ENCODE data around the gene ALDH4A1.

ALDH4A1 gene

DNA sequence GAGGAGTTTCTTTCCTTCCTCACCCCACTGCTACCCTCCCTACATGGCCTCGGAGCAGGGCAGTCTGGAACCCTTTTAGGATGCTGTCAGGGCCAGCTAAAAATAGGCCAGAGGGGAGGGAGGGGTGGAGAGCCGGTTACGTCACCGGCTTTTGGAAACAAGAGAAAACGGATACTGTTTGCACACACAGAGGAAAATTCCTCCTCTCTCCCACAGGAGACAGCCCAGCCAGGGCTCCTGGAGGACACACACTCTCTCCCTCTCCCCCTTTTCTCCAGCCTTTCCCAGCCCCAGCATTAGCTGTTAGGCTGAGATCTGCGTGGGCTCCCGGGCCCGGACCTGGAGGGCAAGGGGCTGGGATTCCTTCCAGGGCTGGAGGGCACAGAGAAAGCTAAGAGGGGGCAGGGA is 20.0 kb upstream of the ALDH4A1 start:
- DNase-seq = peak; percentile 86

DNA sequence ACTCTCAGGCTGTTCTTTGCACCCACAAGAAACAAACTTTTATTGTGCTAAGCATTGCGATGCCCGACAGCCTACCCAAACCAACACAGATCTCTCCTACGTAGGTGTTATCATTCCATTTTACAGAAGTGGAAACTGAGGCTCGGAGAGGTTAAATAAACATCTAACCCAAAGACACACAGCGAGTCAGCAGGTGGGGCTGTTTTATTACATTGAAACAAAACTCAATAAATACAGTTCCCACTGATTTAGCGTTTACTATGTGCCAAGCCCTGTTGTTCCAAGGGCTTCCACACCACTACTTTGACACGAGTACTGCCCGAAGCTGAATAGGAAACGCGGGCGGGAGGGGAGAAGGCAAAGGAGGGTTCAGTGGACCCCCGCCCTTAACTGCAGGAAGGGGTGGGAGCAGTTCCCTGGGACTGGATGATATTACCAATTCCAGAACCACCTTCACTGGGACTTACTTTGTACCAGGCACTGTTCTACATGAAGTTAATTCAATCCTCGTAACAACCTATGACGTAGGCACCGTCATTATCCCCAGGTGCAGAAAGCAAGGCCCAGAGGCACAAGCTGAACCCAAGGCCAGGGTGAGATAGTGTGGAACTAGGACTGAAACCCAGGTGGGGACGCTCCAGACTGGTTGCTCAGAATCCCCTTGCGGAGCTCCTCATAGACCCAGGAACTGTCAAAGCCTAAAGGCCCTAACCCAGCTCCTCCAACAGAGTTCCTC is 19.3 kb upstream of the ALDH4A1 start:
- no peak for DNase-seq

GRCh38 chr1:18920931-18921330 is 18.6 kb upstream of the ALDH4A1 start:
- DNase-seq = no peak

DNA sequence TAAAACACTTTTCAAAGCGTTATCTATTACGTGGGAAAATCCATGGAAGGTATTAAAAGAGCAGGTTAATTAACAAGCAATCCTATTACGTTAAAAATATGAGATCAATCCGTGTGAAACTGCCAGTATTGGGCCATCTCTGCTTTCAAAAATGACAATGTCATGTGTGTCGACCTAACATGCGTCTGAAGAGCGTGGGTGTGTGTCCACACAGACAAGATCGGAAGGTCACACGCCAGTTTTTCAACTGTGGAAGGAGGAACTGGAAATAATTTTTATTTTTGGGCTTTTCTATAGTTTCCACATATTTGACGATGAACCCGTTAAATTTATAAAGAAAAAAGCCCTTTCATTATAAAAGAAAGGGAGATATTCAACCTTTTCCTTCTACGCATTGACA is 17.6 kb upstream of the ALDH4A1 start:
- no peak for DNase-seq

- peak; percentile 89 for DNase-seq
Observed at GRCh38 chr1:18919197-18919905, 17.0 kb upstream of the ALDH4A1 start.

DNA sequence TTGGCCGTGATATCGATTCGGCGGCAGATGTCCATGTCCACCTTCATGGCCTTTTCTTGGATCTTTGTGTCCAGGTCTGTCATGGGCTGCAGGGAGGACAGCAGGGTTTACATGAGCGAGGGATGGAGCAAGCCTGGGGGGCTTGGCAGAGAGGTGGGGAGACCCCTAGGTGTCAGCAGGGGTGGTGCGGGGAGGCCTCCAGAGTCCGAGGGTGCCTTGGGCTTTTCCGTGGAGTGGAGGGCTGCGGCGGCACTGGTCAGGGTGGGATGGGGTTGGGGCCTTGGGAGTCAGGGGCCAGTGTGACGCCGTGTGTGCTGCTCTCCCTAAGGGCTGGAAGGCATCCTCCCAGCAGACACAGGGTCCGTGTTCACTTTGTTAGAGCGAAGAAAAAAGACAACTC is 16.1 kb upstream of the ALDH4A1 start:
- DNase-seq = no peak

GRCh38 chr1:18917071-18917799 is 14.9 kb upstream of the ALDH4A1 start:
- DNase-seq = no peak

DNA sequence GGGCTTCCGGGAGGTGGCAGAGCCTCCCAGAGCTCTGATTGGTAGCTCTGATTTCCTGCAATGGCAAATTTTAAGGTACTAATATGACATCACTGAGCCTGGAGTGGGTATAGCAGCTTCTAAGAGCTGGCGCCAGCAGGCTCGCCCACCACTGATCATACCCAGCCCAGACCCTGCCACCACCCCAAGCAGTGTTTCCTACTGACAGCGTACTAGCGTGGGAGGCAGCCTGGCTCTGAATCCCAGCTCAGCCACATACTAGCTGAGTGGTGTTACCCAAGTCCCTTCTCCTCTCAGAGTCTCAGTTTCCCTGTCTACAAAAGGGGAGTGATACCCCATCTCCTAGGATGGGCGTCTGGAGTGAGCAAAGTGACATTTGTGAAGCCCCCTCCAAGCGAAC is 13.0 kb upstream of the ALDH4A1 start:
- DNase-seq = no peak

DNA sequence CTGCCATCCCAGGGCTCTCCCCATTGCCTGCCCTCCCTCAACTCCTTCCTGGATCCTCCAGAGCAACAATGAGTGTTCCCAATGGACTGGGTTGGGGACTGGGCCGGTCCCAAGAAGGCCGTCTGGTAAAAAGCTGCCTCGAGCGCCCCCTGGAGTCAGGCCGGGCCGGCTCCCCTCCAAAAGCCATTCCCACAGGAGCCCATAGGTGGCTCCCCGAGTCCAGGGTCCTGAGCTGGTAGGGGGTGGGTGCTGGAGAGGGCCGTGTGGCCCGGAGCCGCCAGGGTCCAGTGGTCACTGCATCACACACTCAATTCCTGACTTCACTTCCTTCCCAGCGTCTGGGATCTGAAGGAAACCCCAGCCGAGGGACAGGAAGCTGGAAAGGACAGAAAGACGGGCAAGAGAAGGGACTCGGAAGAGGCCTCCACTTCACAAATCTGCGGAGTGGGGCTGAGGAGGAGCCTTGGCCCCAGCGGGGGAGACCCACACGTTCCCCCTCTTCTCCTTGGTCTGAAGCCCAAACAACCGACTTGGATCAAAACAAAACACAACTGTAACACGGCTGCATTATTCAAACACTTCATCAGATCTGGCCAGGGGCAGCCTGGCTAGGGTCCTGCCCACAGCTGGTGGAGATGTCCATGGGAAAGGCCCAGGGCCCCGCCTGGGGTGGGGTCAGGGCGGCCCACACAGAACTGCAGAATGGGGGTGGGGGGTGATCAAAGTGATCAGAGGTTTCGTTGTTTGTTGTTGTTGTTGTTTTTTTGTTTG is 10.9 kb upstream of the ALDH4A1 start:
- peak; percentile 94 for DNase-seq

- no peak for DNase-seq
Observed at GRCh38 chr1:18912550-18912949, 10.2 kb upstream of the ALDH4A1 start.

DNA sequence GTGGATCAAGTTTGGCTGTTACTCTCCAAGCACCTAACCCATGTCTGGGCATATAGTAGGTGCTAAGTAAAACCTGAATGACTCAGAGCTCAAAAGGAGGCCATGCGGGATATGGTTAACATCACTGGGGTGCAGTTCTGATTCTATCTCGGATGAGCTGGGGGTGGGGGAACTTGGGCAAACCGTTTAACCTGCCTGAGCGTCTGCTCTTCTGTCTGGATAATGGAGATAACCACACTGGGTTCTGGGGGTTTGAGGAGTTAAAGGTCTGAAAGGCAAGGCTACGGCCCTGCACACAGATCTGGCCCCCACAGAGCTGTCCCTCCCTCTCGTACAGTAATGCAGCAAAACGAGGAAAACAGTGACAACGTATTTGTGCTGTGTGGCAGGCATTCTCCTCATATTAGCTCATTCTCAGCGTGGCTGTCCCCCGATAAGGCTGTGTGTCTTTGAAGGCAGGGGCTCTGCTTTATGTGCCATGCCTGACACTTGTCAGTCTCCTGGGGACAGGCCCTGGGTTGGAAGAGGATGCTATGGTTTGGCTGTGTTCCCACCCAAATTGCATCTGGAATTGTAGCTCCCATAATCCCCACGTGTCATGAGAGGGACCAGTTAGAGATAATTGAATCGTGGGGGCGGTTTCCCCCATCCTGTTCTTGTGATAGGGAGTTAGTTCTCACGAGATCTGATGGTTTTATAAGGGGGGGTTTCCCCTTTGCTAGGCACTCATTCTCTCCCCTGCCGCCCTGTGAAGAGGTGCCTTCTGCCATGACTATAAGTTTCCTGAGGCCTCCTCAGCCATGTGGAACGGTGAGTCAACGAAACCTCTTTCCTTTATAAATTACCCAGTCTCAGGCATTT is 6.8 kb upstream of the ALDH4A1 start:
- no peak for DNase-seq

DNA sequence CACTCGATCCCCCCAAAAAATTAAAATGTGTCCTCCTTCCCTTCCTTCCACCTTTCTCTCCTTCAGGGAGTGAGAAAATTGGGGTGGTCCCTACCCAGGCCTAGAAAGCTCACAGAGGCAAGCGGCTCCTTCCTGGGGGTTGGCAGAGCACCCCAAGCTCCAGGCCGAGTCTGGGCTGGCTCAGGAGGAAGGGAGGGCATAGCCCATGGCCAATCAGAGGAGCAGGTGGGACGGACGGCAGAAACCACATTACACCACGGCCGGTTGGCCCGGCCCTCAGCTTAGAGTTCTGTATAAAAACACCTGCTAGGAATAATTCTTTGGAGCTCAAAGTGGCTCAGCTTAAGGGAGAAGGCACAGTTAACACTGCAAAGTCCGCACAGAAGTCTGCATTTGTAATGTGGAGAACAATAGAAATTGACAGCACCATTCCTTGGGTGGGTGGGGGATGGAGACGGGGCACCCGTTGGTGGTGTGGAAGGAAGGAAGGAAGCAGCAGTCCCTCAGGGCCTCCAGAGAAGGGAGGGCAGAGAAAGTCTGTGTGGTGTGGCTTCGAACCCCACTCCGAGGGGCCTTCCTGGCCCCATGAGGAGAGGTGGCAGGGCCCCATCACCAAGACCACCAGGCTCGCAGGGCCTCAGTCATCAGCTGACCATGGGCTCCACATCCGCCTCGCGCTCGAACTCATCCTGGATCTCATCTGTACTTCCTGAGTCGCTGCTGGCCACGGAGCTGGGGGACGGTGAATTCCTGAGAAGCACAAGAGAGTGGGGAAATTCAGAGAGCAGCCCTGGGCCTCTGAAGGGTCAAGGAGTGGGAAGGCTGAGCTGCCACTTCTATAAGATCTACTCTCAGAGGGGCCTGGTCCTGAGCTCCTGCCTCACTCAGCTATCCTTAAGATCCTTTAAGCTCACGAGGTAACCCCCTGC is 5.8 kb upstream of the ALDH4A1 start:
- DNase-seq = no peak

DNA sequence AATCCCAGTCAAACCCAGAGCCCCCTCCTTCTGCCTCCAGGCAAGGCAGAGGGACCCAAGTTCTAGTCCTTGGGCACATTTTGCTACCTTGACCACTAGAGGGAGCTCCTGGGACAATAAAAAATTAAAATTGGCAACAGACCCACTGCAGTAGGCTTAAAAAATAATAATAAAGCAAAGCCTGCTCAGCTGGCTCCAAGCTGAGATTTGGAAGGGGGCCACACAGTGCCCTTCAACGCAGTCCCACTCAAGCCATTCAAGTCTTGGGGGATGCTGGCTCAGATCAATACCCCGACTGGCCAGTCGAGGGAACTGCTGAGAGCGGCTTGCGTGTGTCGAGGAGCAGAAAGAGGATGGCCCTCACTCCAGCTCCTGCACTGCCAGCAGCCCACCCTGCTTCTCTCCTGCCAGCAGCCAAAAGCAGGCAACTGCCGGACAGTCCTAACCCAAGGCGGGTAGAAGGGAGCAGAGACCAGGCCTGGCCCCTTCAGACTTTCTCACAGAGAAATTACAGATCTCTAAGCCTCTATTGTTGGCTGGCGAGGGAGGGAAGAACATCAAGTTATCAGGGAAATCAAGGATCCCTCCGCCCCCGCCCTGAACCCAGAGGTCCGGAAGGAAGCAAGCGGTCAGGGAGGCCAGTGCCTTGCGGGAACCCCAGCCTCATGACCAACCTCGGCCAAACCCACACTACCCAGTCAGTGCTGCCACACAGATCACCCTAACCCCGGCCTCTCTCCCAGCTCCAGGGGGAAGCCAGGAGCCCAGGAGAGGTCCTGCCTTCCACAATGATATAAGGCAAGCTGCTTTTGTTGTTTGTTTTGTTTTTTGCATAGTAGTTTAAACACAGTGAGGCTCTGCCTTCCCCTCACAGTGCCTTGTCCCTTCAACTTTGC is 4.9 kb upstream of the ALDH4A1 start:
- peak; percentile 79 for DNase-seq

- no peak for DNase-seq
Observed at GRCh38 chr1:18903291-18903756, 969 bp upstream of the ALDH4A1 start.

- no peak for DNase-seq
Observed at GRCh38 chr1:18901952-18902522, 318 bp downstream of the ALDH4A1 start.

DNA sequence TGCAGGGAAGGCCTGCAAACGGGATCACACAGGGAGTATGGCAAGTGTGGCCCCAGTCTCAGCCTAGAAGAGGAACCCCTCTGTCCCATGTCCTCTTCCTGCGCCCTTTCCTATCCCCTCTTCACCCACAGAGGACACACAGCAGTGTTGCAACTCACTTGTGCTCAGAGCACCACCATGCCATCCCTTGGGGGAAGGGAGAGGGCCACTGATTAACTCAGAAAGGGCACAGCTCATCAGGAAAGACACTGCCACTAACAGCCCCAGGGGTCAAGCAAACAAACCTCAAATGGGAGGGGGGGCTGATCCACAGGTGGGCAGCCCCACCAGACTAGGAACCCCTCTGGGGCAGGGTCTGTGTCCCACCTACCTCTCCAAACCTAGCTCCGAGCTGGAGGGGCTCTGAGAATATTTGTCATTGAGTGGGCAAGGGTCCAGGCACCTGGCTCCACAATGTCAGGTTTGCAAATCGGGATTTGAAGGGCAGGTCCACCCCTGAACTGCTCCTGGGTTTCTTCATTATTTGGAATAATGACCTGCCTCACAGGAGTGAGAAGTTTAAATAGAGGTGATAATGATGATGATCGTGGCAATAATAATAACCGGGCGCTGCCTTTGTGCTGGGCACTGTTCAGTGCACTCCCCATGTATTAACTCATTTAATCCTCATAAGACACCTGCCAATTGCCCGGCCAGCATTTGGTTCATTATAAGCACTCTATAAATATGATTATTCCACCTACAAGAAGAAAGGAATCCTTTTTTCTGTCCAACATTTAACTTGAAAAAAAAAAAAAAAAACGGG is 1.0 kb downstream of the ALDH4A1 start:
- no peak for DNase-seq

DNA sequence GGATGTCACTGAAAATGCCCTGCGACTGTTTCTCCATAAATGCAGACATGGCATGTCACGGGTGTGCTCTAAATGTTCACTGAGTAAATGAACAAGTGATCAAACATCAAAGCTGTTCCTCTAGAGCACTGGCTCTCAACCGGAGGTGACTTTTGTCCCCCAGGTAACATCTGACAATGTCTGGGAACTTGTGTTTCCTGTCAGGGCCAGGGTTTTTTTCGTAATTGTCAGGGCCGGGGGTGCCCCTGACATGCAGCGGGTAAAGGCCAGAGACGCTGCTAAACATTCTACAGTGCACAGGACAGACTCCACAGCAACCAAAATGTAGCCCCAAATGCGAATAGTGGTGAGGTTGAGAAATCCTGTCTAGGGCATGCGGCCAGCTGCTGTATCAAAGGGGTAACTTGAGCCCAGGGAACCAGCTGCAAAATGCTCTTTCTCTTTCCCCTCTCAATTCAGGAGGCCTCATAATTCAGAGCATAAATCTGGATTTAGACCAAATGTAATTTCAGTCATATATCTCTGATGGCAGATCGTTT is 2.0 kb downstream of the ALDH4A1 start:
- no peak for DNase-seq

DNA sequence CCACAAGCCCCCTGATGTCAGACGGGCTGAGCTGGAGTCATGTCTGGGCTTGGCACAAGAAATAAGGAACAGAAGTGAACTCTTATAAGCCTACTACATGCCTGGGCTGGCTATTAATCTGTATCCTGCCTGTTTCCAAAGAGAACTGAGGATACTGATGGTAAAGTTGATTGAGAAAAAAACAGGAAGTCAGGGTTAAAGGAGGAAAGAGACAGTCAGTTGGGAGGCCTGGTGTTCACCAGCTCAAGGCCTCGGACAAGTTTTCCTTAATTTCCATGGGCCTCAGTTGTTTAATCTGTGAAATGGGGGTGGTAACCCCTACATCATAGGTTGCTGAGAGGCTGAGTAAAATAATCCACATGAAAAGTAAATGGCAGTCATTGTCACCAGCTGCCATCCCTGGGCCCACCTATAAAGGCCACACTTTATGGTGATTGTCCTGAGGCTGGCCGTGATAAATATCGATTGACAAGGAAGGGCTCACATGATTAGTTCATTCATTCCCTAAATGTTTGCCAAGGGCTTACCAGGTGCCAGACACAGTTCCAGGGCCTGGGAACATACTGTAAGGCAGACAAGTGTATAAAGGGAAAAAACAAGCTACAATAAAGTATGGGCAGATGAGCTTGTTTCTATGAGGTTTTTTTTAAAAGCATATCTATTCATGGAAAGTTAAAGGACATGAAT is 2.8 kb downstream of the ALDH4A1 start:
- no peak for DNase-seq

All from islet precursor cell (in vitro differentiated cells).